Tibial nerve (tissue), 4 donors: ENCODE data around the gene MRPS18B.

Experiments used
- EP300 ChIP-seq, 2 donors: sonication (generic); formaldehyde crosslinking; IDR thresholded peaks; one replicate each; pipeline ENCODE4 v1.6.1; 2017; ENCODE audit warnings: antibody characterized with exemption in 2 of 2, mild to moderate bottlenecking in 1 of 2
- POLR2A ChIP-seq, 2 donors: fragments of 450-650 bp; IDR thresholded peaks; one replicate each; pipeline ENCODE4 v1.6.1; 2017; ENCODE audit warnings: antibody characterized with exemption in 2 of 2, mild to moderate bottlenecking in 2 of 2, moderate library complexity in 2 of 2
- TF ChIP-seq, protein P1 (sequence below), 5 experiments: fragments of 200-600 bp in 3 of 5; fragments of 450-650 bp in 2 of 5; sonication (generic) in 3 of 5; IDR thresholded peaks; one replicate each; pipeline ENCODE4 v1.5.1; 2016 to 2019; ENCODE audit warnings: antibody characterized with exemption in 5 of 5, mild to moderate bottlenecking in 3 of 5, moderate library complexity in 2 of 5

DNA sequence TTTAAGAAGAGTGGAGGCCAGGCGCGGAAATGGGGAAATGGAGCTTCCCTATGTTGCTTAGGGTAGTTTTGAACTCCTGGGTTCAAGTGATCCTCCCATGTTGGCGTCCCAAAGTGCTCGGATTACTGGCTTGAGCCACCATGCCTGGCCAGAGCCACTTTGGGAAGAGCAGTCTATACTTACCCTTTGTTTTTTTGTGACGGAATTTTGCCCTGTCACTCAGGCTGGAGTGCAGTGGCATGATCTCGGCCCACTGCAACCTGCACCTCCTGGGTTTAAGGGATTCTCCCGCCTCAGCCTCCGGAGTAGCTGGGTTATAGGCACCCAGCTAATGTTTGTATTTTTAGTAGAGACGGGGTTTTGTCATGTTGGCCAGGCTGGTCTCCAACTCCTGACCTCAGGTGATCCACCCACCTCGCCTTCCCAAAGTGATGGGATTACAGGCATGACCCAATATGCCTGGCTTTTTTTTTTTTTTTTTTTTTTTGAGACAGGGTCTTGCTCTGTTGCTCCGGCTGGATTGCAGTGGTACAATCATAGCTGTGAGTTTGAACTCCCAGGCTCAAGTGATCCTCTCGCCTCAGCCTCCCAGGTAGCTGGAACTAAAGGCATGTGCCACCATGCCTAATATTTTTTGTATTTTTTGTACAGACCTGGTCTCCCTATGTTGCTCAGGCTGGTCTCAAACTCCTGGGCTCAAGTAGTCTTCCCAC is 18.6 kb upstream of the MRPS18B start:
- TF ChIP-seq, protein P1, sequence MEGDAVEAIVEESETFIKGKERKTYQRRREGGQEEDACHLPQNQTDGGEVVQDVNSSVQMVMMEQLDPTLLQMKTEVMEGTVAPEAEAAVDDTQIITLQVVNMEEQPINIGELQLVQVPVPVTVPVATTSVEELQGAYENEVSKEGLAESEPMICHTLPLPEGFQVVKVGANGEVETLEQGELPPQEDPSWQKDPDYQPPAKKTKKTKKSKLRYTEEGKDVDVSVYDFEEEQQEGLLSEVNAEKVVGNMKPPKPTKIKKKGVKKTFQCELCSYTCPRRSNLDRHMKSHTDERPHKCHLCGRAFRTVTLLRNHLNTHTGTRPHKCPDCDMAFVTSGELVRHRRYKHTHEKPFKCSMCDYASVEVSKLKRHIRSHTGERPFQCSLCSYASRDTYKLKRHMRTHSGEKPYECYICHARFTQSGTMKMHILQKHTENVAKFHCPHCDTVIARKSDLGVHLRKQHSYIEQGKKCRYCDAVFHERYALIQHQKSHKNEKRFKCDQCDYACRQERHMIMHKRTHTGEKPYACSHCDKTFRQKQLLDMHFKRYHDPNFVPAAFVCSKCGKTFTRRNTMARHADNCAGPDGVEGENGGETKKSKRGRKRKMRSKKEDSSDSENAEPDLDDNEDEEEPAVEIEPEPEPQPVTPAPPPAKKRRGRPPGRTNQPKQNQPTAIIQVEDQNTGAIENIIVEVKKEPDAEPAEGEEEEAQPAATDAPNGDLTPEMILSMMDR (IDR thresholded peaks at IDR 0.05), result no peak
- no peak for TF ChIP-seq POLR2A (IDR thresholded peaks at IDR 0.05)
- TF ChIP-seq EP300 (IDR thresholded peaks at IDR 0.05), result no peak
